ENCODE results near the gene TSR3. TPM values are rescaled to one million over a fixed set of nuclear protein-coding genes. Genes with fewer than 3 reads are reported as not detected.

Gene TSR3
- total RNA-seq, 1 donor from 2014 or later: 60.6 TPM

DNA sequence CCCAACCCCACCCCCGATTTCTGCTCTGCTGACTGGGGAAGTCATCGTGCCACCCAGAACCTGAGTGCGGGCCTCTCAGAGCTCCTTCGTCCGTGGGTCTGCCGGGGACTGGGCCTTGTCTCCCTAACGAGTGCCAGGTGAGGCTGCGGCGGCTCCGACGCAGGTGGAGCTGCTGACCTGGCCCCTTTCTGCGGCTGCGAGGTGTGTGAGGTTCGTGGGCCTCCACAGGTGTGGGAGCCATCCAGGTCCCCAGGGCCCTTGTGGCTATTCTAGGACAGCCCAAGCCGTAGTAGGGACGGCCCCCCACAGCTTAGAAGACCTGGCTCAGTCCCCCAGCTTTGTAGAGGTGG lies 39.2 kb downstream of the TSR3 start:
- no peaks in the 10 kb centered on the region for H3K27me3 ChIP-seq
- no peak for DNase-seq (ENCODE audit: extremely low spot score in 2 of 2)
- peaks cover 0 to 46% of the 10 kb centered on the region in 2 donors for H3K36me3 ChIP-seq
- intact Hi-C loops (cut with DNase I): no loop called here
- H3K4me1 ChIP-seq: peaks cover 59% of the 10 kb centered on the region
- H3K27ac ChIP-seq: no peak overlapping the region
- TF ChIP-seq, protein P1, sequence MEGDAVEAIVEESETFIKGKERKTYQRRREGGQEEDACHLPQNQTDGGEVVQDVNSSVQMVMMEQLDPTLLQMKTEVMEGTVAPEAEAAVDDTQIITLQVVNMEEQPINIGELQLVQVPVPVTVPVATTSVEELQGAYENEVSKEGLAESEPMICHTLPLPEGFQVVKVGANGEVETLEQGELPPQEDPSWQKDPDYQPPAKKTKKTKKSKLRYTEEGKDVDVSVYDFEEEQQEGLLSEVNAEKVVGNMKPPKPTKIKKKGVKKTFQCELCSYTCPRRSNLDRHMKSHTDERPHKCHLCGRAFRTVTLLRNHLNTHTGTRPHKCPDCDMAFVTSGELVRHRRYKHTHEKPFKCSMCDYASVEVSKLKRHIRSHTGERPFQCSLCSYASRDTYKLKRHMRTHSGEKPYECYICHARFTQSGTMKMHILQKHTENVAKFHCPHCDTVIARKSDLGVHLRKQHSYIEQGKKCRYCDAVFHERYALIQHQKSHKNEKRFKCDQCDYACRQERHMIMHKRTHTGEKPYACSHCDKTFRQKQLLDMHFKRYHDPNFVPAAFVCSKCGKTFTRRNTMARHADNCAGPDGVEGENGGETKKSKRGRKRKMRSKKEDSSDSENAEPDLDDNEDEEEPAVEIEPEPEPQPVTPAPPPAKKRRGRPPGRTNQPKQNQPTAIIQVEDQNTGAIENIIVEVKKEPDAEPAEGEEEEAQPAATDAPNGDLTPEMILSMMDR (IDR thresholded peaks at IDR 0.05): no peak
- TF ChIP-seq POLR2A (IDR thresholded peaks at IDR 0.05) (no peak), POLR2AphosphoS5 (IDR thresholded peaks at IDR 0.05; ENCODE audit: insufficient read depth in 1 of 2, low read depth in 1 of 2) (no peak)
- peak overlapping the region; percentile 81 to 92 for H3K4me3 ChIP-seq
- H3K9me3 ChIP-seq: no peaks in the 10 kb centered on the region

DNA sequence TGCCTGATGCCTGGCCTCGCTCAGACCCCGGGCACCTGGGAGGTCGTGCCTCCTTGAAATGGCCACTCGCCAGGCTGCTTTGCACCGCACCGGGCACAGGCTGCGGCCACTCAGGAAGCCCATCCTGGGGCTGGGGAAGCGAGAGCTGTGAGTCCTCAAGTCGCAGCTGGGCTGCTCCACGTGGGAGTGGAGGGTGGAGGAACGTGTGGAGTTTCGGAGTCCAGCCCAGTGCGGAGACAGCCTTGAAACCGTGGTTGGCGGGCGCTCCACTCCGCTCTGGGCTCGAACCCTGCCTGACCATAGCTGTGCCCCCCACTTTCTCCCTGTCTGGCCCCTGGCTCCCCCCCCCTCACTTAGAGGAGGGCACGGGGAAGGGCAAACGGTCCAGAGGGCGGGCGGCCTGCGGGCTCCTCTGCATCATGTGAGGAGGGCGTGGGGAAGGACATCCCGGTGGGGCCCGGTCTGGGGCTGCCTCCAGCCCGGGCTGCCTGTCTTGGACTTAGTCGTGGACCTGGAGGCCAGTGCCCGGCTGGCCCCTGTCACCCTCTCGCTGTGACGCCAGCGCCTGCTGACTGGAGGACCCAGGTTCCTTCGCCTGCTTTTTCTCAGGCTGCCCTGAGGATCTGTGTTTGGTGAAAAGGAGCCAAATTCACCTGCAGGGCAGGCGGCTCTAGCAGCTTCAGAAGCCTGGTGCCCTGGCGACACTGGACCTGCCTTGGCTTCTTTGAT lies 39.8 kb downstream of the TSR3 start:
- TF ChIP-seq, protein P1 (IDR thresholded peaks at IDR 0.05): no peak
- TF ChIP-seq POLR2AphosphoS5 (IDR thresholded peaks at IDR 0.05; ENCODE audit: insufficient read depth in 1 of 2, low read depth in 1 of 2) (no peak), POLR2A (IDR thresholded peaks at IDR 0.05) (no peak)
- Histone ChIP-seq H3K9me3 (no peaks in the 10 kb centered on the region), H3K4me1 (peaks cover 59% of the 10 kb centered on the region), H3K27ac (peak overlapping the region; percentile 96), H3K27me3 (no peaks in the 10 kb centered on the region), H3K4me3 (peak overlapping the region; percentile 81 to 92), H3K36me3 (peaks cover 0 to 43% of the 10 kb centered on the region in 2 donors)
- intact Hi-C loops (cut with DNase I): no loop called here
- DNase-seq (ENCODE audit: extremely low spot score in 2 of 2): no peak

DNA sequence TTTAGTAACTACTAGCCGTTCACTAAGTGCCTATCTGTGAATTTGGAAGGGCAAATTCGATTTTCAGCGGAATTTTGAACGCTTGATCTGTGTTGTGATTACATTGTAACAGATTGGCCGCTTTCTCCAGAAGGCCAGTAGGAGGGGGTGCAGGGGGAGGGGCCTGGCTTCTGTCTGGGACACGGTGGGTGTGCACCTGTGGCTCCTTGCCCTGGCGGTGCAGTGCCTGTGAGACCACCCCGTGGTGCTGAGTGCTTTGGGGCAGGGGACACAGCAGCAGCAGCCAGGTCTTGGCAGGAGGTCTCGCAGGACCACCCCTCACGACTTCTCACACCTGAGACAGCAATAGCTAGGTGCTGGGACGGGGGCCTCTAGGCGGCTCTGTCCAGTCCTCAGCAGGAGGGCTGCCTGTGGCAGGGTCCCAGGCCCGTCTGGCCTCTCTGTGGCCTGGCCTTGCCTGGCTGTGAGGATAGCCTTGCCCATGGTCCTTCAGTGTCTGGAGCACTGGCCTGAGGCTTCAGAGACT lies 40.4 kb downstream of the TSR3 start:
- Histone ChIP-seq H3K4me1 (peaks cover 59% of the 10 kb centered on the region), H3K4me3 (peak overlapping the region; percentile 81 to 92), H3K27me3 (no peaks in the 10 kb centered on the region), H3K27ac (peak overlapping the region; percentile 96), H3K9me3 (no peaks in the 10 kb centered on the region), H3K36me3 (peaks cover 0 to 36% of the 10 kb centered on the region in 2 donors)
- no peak for TF ChIP-seq POLR2A (IDR thresholded peaks at IDR 0.05)
- TF ChIP-seq, protein P1 (IDR thresholded peaks at IDR 0.05): no peak
- no peak for TF ChIP-seq POLR2AphosphoS5 (IDR thresholded peaks at IDR 0.05; ENCODE audit: insufficient read depth in 1 of 2, low read depth in 1 of 2)
- no peak for DNase-seq (ENCODE audit: extremely low spot score in 2 of 2)
- intact Hi-C loops (cut with DNase I): no loop called here

DNA sequence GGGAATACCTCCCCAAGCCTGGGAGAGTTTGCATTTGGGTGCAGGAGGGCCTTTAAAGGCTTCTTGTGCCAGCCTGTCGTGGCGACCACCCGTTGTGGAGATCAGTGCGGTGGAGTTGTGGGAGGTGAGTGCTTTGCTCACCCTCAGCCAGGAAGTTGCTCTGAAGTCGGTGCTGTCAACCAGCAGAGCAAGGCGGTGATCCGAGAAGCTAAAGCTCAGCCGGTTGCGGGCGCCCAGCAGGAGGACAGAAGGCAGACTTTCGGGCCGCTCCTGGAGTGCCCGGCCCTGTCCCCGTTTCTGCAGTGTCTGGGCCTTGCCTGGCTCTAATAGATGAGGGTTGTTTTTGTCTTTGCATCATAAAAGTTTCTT lies 40.9 kb downstream of the TSR3 start:
- intact Hi-C loops (cut with DNase I): no loop called here
- H3K36me3 ChIP-seq: peaks cover 0 to 32% of the 10 kb centered on the region in 2 donors
- H3K4me1 ChIP-seq: peaks cover 59% of the 10 kb centered on the region
- no peaks in the 10 kb centered on the region for H3K27me3 ChIP-seq
- DNase-seq (ENCODE audit: extremely low spot score in 2 of 2): no peak
- H3K27ac ChIP-seq: peak overlapping the region; percentile 96
- no peaks in the 10 kb centered on the region for H3K9me3 ChIP-seq
- TF ChIP-seq, protein P1 (IDR thresholded peaks at IDR 0.05): no peak
- TF ChIP-seq POLR2AphosphoS5 (IDR thresholded peaks at IDR 0.05; ENCODE audit: insufficient read depth in 1 of 2, low read depth in 1 of 2): no peak
- TF ChIP-seq POLR2A (IDR thresholded peaks at IDR 0.05): no peak
- H3K4me3 ChIP-seq: peak overlapping the region; percentile 81 to 92
